ENCODE results near the gene PDE10A.
A peak's percentile ranks its signal among the peaks of the same experiment; 100 is the strongest.

PDE10A gene

DNA sequence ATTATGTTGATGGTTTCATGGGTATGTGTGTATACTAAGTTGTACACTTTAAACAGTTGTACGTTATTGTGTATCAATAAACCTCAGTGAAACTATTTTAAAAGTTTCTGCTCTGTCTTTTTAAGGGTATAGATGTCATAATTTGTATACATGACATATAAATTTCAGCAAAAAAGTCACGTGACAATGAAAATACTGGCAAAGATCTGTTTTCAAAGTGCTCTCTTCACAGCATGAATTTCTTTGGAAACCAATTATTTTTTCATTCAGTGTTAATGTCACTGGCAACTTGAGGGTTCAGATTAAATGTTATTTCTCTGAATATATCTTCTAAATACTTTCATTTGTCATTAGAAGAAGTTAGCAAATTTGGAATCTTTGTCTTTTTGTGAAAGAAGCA, 261.9 kb downstream of the PDE10A start:
- DNase-seq (ENCODE audit: low read depth in 2 of 2), result no peak

DNA sequence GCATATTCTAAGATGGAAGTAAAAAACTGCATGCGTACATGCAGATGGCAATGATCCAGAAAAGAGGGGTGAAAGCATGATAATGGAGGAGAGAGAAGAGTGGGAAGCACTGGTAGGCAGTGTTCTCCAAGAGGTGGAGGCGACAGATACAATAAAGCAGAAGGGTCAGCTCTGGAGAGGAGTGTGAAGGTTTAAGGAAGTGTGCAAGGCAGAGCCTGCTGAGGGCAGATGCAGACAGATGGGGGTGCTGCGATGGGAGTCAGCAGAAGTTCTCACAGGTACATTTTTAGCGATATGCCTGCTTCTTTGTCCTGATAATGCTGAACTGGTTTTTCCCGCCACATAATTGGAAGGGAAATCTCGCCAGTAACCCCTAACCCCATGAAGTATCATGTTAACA, 272.6 kb downstream of the PDE10A start:
- no peak for DNase-seq (ENCODE audit: low read depth in 2 of 2)

DNA sequence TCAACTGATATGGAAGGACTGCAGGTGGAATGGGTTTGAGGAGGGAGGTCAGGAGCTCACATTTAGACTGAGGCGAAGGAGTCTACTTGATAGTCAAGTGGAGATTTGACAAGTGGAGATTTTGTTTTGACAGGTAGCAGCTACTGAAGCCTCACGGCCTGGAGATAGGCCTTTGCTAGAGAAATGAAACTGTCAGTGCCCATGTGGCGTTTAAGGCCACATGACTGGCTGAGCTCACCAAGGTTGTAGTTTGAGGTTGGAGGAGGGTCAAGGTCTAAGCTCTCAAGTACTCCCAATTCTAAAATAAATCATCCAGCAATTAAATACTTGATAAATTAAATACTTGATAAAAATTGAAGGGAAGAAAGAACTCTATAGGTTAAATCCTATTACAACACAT, 273.5 kb downstream of the PDE10A start:
- DNase-seq (ENCODE audit: low read depth in 2 of 2), result no peak

GRCh38 chr6:165383323-165383722, 279.7 kb downstream of the PDE10A start:
- DNase-seq (ENCODE audit: low read depth in 2 of 2), result no peak

- DNase-seq (ENCODE audit: low read depth in 2 of 2), result no peak
These were observed 286.9 kb downstream of the PDE10A start for GRCh38 chr6:165376100-165376499.

DNA sequence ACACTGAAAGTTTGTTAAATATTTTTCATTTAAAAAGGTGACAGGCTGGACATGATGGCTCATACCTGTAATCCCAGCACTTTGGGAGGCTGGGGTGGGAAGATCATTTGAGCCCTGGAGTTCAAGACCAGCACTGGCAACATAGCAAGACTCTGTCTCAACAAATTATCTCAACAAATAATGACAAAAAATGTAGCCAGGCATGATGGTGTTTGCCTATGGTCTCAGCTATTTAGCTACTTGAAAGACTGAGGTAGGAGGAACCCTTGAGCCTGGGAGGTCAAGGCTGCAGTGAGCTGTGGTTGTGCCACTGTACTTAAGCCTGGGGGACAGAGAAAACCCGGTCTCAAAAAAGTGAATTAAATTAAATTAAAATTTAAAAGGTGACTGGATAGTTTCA, 297.7 kb downstream of the PDE10A start:
- no peak for DNase-seq (ENCODE audit: low read depth in 2 of 2)

DNA sequence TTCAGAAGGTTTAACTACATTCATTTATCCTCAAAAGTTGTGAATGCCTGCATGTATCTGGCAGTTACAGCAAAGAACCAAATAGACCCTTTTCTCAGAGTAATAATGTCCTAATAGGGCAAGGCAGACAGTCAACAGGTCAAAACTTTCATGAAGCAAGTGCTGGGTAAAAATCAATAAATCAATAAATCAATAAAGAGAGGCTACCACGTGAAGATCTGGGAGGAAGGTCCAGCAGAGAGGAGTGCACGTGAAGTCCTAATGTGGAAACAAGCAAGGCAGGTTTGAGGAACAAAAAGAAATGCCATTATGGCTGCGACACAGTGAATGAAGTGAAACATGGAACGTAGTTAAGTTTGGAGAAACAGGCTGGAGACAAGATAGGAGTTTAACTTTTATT, 317.3 kb downstream of the PDE10A start:
- no peak for DNase-seq (ENCODE audit: low read depth in 2 of 2)

DNA sequence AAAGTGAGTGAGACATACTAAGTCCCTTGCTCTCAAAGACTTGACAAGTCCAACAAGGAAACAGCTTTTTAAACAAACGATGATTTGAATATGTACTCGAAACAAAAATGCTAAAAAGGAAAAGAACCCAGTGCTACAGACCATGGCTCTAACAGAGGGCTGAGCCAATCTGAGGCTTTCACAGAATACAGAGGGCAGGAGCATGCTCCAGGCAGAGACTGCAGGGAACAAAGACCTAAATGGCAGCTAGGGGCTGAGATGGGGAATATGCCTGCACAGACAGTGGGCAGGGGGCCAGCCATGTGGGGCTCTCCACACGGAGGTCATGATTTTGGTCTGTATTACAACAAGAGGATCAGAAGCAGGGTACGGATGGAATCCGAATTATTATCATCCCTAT, 322.5 kb downstream of the PDE10A start:
- no peak for DNase-seq (ENCODE audit: low read depth in 2 of 2)

DNA sequence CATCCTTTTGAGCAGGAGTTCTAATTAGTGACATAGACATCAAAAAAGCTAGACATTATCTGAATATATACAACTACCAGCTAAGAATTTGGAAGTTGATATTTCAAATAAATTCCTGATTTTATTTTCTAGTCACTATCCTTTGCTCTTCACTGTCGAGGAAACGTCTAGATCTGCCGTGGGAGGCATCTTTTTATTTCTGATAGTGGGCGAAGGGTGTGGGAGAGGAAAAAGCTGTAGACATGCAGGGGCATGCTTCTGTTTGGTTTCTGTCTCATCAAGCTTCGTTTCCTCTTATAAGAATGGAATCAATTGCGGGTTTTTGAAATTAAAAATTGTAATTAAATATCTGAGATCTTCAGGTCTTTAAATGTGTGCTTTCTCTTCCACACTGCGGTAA, 337.4 kb downstream of the PDE10A start:
- no peak for DNase-seq (ENCODE audit: low read depth in 2 of 2)

DNA sequence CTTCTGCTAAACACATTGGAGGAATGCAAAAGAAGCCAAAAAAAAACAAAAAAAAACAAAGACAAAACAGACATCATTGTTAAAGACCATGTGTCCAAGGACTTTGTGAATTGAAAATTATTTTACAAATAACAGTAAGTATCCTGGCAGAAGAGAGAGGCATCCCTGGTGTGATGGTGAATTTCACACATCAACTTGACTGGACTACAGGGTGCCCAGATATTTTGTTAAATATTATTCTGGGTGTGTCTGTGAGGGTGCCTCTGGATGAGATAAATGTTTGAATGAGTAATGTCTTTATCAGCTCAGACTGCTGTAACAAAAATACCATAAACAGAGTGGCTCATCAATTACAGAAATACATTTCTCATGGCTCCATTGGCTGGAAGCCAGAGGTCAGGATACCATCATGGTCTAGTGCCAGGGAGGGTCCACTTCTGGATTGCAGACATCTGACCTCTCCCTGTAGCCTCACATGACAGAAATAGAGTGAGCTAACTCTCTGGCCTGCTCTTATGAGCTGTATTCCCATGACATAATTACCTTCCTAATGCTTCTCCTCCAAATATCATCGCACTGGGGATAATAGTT, 341.4 kb downstream of the PDE10A start:
- no peak for DNase-seq (ENCODE audit: low read depth in 2 of 2)

DNA sequence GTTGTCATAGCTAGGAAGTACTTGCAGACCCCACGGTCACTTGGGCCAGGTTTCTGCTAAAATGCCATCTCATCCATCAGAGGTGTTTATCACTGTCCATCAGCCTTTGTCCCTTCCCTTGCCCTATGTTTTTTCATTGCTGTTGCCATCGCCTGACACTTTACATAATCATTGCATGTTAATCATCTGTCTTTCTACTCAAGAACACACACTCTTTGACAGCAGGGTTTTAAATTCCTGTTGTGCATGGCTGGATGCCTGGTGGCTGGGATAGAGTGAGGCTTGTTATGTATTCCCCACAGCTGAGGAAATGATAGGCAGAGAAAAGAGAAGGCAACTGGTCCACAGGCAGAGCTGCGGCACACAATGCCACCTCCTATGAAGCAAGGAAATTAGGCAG, 341.9 kb downstream of the PDE10A start:
- no peak for DNase-seq (ENCODE audit: low read depth in 2 of 2)

GRCh38 chr6:165317723-165318122, 345.3 kb downstream of the PDE10A start:
- no peak for DNase-seq (ENCODE audit: low read depth in 2 of 2)

GRCh38 chr6:165308926-165309731, 353.9 kb downstream of the PDE10A start, which contains the start of gene C6orf118:
C6orf118 (minus strand) TSS chr6:165309605; CDS start chr6:165309586, 19 bp downstream.
- DNase-seq (ENCODE audit: low read depth in 2 of 2), result peak in 1 of 2 donors; percentile 2

- no peak for DNase-seq (ENCODE audit: low read depth in 2 of 2)
These were observed 356.1 kb downstream of the PDE10A start for GRCh38 chr6:165306955-165307354.

DNA sequence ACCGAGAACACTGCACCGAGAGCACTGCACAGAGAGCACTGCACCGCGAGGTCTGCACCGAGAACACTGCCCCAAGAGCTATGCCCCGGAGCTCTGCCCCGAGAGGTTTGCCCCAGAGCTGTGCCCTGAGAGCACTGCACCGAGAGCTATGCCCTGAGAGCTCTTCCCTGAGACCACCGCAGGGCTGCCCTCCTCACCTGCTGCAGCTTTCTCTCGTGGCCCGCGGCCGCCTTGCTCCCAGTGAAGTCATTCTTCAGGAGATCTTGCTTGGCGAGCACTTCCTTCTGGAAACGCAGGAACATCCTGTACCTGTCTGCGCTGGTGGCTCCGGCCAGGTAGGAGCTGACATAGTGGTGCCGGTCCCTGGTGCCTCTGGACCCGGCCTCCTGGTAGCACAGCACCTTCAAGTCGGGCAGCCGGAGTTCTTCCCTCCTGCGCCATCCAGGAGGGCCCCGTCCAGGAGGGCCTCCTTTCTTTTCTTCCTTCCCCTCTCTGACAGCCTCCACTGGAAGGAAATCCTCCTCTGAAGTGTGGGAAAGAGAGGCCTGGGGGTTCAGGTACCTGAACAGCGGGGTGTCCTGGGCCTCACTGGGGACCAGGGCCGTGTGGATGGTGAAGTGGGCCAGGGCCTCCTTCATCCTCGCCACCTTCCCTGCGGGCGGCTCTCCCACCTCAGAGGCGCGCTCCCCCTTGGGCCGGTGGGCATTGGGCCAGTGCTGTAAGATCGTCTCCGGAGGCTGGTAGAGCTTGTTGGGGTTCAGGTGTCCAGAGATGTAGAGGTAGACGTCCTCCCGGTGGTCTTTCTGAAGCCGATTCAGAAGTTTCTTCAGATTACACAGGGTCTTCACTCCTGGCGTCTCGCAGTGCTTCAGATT, 361.4 kb downstream of the PDE10A start:
- no peak for DNase-seq (ENCODE audit: low read depth in 2 of 2)

- no peak for DNase-seq (ENCODE audit: low read depth in 2 of 2)
These were observed 362.6 kb downstream of the PDE10A start for GRCh38 chr6:165300422-165300936.

DNA sequence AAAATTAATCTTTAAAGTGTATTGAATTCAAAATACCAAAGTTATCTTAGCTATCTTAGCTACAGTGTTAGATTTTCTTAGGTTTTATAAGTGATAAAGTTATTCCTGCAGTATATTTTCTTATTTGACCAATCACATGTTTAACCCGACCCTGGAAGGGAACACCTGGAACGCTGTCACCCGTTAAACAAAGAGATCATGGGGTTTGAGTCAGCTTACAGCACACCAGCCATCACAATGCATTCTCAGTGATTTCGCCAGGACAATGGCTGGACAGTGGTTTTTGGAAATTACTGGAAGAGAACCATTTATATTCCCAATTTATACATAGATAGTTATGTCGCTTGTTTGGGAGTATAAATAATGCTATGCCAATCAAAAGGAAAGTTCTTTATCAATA, 364.2 kb downstream of the PDE10A start:
- no peak for DNase-seq (ENCODE audit: low read depth in 2 of 2)

DNA sequence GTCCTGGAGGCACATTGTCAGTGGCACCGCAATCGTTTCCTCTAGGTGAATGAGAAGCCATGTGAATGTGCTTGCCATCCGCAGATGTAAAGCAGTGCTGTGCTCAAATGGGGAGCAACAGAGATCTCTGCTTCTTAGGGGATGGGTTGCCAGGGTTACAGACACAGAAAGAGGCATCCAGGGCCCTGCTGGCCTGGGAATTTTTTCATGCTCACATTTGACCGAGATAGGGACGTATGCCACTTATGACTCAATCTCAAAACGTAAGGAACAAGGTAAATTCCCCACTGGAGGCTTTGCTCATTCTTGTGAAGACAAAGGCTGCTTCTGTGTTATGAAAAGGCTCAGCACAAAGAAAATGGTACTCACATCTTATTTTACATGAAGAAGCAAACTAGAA, 364.6 kb downstream of the PDE10A start:
- no peak for DNase-seq (ENCODE audit: low read depth in 2 of 2)

GRCh38 chr6:165292657-165293056, 370.4 kb downstream of the PDE10A start:
- no peak for DNase-seq (ENCODE audit: low read depth in 2 of 2)

All from stimulated activated CD4-positive, alpha-beta T cell treated with anti-CD3 and anti-CD28 coated beads, Interleukin-4, amount 100 ng/mL, for 48 hours (primary cell).